GM12878 (cell line): ENCODE measurements around the gene DACH1. TPM values are rescaled to one million over a fixed set of nuclear protein-coding genes. Genes with fewer than 3 reads are reported as not detected.

Experiments used
- ATAC-seq: fragments of 200-7000 bp; cut with Tn5 transposase; 3 replicates; pipeline ENCODE4 v1.9.1; 2020; ENCODE audit warnings: mild to moderate bottlenecking, moderate library complexity
- BruUV-seq: library from RNA; stranded (reverse); fragments of 400-500 nt; replicated peaks from 2 replicates; lab custom pipeline; 2021; lab: Mats Ljungman, UMichigan
- CTCF ChIA-PET: fragments of 300-600 bp; sonication (Branson Sonifier 250); formaldehyde crosslinking; extraction: SDS; loops from one replicate; lab custom pipeline; 2021; ENCODE audit warnings: inconsistent platforms; lab: Yijun Ruan, JAX
- POLR2A ChIA-PET: fragments of 350-600 bp; formaldehyde crosslinking; extraction: SDS; loops from one replicate; lab custom pipeline; 2021; ENCODE audit warnings: inconsistent platforms; lab: Charles Lee
- RAD21 ChIA-PET: fragments of 300-600 bp; sonication (Branson Sonifier 250); formaldehyde crosslinking; loops from one replicate; lab custom pipeline; 2023; ENCODE audit warnings: antibody characterized with exemption; ENCODE audit not compliant: unreplicated experiment; lab: Charles Lee
- SMC1A ChIA-PET: fragments of 300-600 bp; sonication (Branson Sonifier 250); formaldehyde crosslinking; loops from one replicate; lab custom pipeline; 2023; ENCODE audit not compliant: unreplicated experiment, uncharacterized antibody; lab: Charles Lee
- DNase-seq: peaks from one replicate; pipeline ENCODE4 v3.0.0-alpha.2; 2011; ENCODE audit warnings: low read depth, low spot score
- FAIRE-seq: peaks from 3 replicates; lab custom pipeline; 2011; peaks lifted over from hg19 to GRCh38; lab: Jason Lieb, UNC
- H2AFZ ChIP-seq: 2 replicates; pipeline ENCODE4 v1.6.0; 2011; ENCODE audit warnings: low read depth, low read length, control low read depth; ENCODE audit not compliant: control insufficient read depth
- H3K27ac ChIP-seq: 2 replicates; pipeline ENCODE4 v1.5.1; 2011; ENCODE audit warnings: control low read depth; ENCODE audit not compliant: control insufficient read depth, insufficient read depth
- H3K27me3 ChIP-seq, 2 experiments: replicated peaks in 1 of 2; 2 replicates each; pipeline versions ENCODE4 v1.6.0 to v1.6.1; 2011; ENCODE audit warnings: low read length in 1 of 2; ENCODE audit not compliant: control insufficient read depth in 2 of 2, insufficient read depth in 2 of 2
- H3K36me3 ChIP-seq, 2 experiments: 2 replicates each; pipeline ENCODE4 v1.5.1; 2011; ENCODE audit warnings: low read length in 1 of 2; ENCODE audit not compliant: control insufficient read depth in 2 of 2, insufficient read depth in 2 of 2
- H3K4me1 ChIP-seq: 2 replicates; pipeline ENCODE4 v1.6.1; 2011; ENCODE audit warnings: mild to moderate bottlenecking, low read length, moderate library complexity, mixed read lengths; ENCODE audit not compliant: control insufficient read depth, insufficient read depth
- H3K4me2 ChIP-seq: 2 replicates; pipeline ENCODE4 v1.6.0; 2011; ENCODE audit warnings: control low read depth; ENCODE audit not compliant: control insufficient read depth, insufficient read depth
- H3K4me3 ChIP-seq: fragments of 200-600 bp; sonication (generic); 2 replicates; pipeline ENCODE4 v1.5.1; 2016
- H3K79me2 ChIP-seq: 2 replicates; pipeline ENCODE4 v1.6.0; 2011; ENCODE audit warnings: low read length; ENCODE audit not compliant: control insufficient read depth, insufficient read depth
- H3K9ac ChIP-seq: 2 replicates; pipeline ENCODE4 v1.8.0; 2011; ENCODE audit warnings: low read length, control low read depth, mixed read lengths; ENCODE audit not compliant: control insufficient read depth, insufficient read depth
- H3K9me3 ChIP-seq: replicated peaks from 3 replicates; pipeline ENCODE4 v1.5.1; 2011; ENCODE audit warnings: mild to moderate bottlenecking, low read length; ENCODE audit not compliant: control insufficient read depth, insufficient read depth
- H4K20me1 ChIP-seq: 2 replicates; pipeline ENCODE4 v1.6.0; 2011; ENCODE audit not compliant: control insufficient read depth, insufficient read depth
- ATF2 ChIP-seq: IDR thresholded peaks from 2 replicates; pipeline ENCODE4 v1.6.1; 2012; ENCODE audit warnings: low read length, inconsistent platforms
- HDAC2 ChIP-seq: fragments of 200-600 bp; sonication (generic); IDR thresholded peaks from 2 replicates; pipeline ENCODE4 v1.6.1; 2017
- HDGF ChIP-seq: fragments of 450-650 bp; IDR thresholded peaks from 2 replicates; pipeline ENCODE4 v1.6.1; 2016; ENCODE audit warnings: antibody characterized with exemption
- IKZF1 ChIP-seq: fragments of 450-650 bp; conservative IDR thresholded peaks from 2 replicates; pipeline ENCODE4 v1.6.1; 2017; ENCODE audit warnings: antibody characterized with exemption, mild to moderate bottlenecking
- IRF4 ChIP-seq: IDR thresholded peaks from 2 replicates; pipeline ENCODE4 v1.6.1; 2011; ENCODE audit warnings: low read depth, low read length
- KAT2A ChIP-seq: conservative IDR thresholded peaks from 2 replicates; pipeline ENCODE4 v1.6.1; 2011; ENCODE audit warnings: low read depth, low read length; ENCODE audit not compliant: control insufficient read depth
- NR2C2 ChIP-seq: IDR thresholded peaks from 2 replicates; pipeline ENCODE4 v1.6.1; 2011; ENCODE audit warnings: borderline replicate concordance, low read depth; ENCODE audit not compliant: control insufficient read depth, insufficient read length
- RAD21 ChIP-seq: IDR thresholded peaks from 2 replicates; pipeline ENCODE4 v1.6.1; 2011; ENCODE audit warnings: mild to moderate bottlenecking, low read depth, low read length, moderate library complexity; ENCODE audit not compliant: insufficient read depth
- SREBF2 ChIP-seq: IDR thresholded peaks from 2 replicates; pipeline ENCODE4 v1.6.1; 2012; ENCODE audit warnings: mild to moderate bottlenecking, low read length
- SRF ChIP-seq, 2 experiments: IDR thresholded peaks; 2 replicates each; pipeline ENCODE4 v1.6.1; 2011; ENCODE audit warnings: low read depth in 2 of 2, low read length in 2 of 2, mild to moderate bottlenecking in 1 of 2, moderate library complexity in 1 of 2
- STAT3 ChIP-seq: IDR thresholded peaks from 2 replicates; pipeline ENCODE4 v1.6.1; 2011; ENCODE audit warnings: low read depth, low read length, improper control_type of control experiment
- ZBTB40 ChIP-seq: fragments of 450-650 bp; IDR thresholded peaks from 2 replicates; pipeline ENCODE4 v1.6.1; 2016; ENCODE audit warnings: mild to moderate bottlenecking, moderate library complexity, borderline replicate concordance
- WGBS: methylation state at CpG from one replicate; pipeline ENCODE4 v1.1.6; 2016; ENCODE audit warnings: low lambda C conversion rate; ENCODE audit not compliant: insufficient replicate concordance, insufficient coverage; ENCODE audit errors: missing lambda C conversion rate; 5-methylcytosine and 5-hydroxymethylcytosine counted together
- in situ Hi-C: fragments of 300-500 bp; cut with MboI; formaldehyde crosslinking; loops from 9 replicates; pipeline ENCODE4 v1.14.3; 2018; ENCODE audit warnings: mixed read lengths
- intact Hi-C: fragments of 100-400 bp; cut with micrococcal nuclease; formaldehyde crosslinking; loops from one replicate; pipeline ENCODE4 v1.14.2; 2022; ENCODE audit not compliant: unreplicated experiment
- polyA plus RNA-seq, 11 experiments: library from polyadenylated mRNA; depleted of rRNA in 4 of 11; unstranded in 6 of 11; stranded (reverse) in 5 of 11; fragments of >200 nt; fragmentation: Nextera tagmentation in 4 of 11; fragmentation: Illumina TruSeq in 1 of 11; extraction: Ambion mirVana in 4 of 11; extraction: Trizol in 1 of 11; gene quantifications; 1 replicate in 1 of 11; 2 replicates in 10 of 11; pipeline versions ENCODE4 v1.2.1 to v1.2.3, GENCODE V29; 2011 to 2016; ENCODE audit warnings: inconsistent platforms in 2 of 11, missing spikeins in 2 of 11, low read depth in 1 of 11
- total RNA-seq, 4 experiments: library from RNA; depleted of rRNA in 3 of 4; stranded (reverse); fragments of >200 nt in 3 of 4; fragmentation: Illumina TruSeq in 1 of 4; extraction: Trizol in 1 of 4; gene quantifications; 2 replicates each; pipeline versions ENCODE4 v1.2.1 to v1.2.3, GENCODE V29; 2013 to 2021
- TF ChIP-seq, protein P1 (sequence below): fragments of 450-650 bp; IDR thresholded peaks from 2 replicates; pipeline ENCODE4 v1.6.1; 2017; ENCODE audit warnings: mild to moderate bottlenecking, low read depth, inconsistent platforms; ENCODE audit not compliant: poor library complexity, severe bottlenecking
- TF ChIP-seq, protein P2 (sequence below): fragments of 450-650 bp; IDR thresholded peaks from 2 replicates; pipeline ENCODE4 v1.6.1; 2014; ENCODE audit warnings: mild to moderate bottlenecking

Gene DACH1
- total and polyA plus RNA-seq, 10 of the 15 experiments (the other 5 are each of a cell fraction or from before 2014, with no cell fraction given), result 0.05 TPM; not detected in 9

DNA sequence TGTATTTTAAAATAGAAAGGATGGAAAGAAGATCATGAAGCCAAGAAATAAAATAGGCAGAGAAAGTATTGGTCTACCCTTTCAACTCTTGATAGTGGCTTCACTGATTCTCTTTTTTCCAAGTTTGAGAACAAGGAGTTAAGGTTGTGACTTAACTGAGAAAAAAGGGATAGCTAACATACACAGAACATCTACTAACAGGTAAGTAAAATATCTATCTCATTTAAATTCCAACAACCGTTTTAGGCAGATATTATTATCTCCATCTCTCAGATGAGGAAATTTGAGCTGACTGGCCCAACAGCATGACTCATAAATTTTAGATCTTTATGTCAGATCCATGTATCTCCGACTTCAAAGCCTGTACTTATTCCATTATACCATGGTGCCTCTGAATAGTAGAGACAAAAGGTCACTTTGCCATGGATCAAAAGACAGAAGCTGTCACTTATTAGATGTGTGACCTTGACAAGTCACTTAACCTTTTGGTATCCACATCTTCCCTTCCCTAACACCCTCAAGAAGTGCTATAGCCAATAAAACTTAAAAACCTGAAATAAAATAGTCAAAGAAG is 152.1 kb downstream of the DACH1 start:
- 3% methylated on average over 2 of the region's 2 CpGs for WGBS
- H2AFZ ChIP-seq, result no peak overlapping the region
- H3K27ac ChIP-seq, result no peak overlapping the region
- H3K4me3 ChIP-seq, result no peak overlapping the region
- ChIA-PET POLR2A (no interaction called here), SMC1A (no interaction called here), CTCF (no interaction called here), RAD21 (no interaction called here)
- no peak for TF ChIP-seq STAT3
- no peak for TF ChIP-seq NR2C2
- no peak for TF ChIP-seq RAD21
- no peak for TF ChIP-seq KAT2A
- TF ChIP-seq IKZF1, result no peak
- no peak for TF ChIP-seq ATF2
- no peak for TF ChIP-seq SRF (IDR thresholded peaks at IDR 0.05; ENCODE audit: low read depth in 2 of 2, low read length in 2 of 2)
- TF ChIP-seq IRF4, result no peak
- TF ChIP-seq, protein P1, sequence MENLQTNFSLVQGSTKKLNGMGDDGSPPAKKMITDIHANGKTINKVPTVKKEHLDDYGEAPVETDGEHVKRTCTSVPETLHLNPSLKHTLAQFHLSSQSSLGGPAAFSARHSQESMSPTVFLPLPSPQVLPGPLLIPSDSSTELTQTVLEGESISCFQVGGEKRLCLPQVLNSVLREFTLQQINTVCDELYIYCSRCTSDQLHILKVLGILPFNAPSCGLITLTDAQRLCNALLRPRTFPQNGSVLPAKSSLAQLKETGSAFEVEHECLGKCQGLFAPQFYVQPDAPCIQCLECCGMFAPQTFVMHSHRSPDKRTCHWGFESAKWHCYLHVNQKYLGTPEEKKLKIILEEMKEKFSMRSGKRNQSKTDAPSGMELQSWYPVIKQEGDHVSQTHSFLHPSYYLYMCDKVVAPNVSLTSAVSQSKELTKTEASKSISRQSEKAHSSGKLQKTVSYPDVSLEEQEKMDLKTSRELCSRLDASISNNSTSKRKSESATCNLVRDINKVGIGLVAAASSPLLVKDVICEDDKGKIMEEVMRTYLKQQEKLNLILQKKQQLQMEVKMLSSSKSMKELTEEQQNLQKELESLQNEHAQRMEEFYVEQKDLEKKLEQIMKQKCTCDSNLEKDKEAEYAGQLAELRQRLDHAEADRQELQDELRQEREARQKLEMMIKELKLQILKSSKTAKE, result no peak
- TF ChIP-seq, protein P2, sequence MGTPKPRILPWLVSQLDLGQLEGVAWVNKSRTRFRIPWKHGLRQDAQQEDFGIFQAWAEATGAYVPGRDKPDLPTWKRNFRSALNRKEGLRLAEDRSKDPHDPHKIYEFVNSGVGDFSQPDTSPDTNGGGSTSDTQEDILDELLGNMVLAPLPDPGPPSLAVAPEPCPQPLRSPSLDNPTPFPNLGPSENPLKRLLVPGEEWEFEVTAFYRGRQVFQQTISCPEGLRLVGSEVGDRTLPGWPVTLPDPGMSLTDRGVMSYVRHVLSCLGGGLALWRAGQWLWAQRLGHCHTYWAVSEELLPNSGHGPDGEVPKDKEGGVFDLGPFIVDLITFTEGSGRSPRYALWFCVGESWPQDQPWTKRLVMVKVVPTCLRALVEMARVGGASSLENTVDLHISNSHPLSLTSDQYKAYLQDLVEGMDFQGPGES, result no peak
- no peak for TF ChIP-seq SREBF2
- TF ChIP-seq ZBTB40, result no peak
- TF ChIP-seq HDAC2, result no peak
- no peak for TF ChIP-seq HDGF
- ATAC-seq, result no peak
- no TSS peak for BruUV-seq
- H3K27me3 ChIP-seq, result no peaks in the 10 kb centered on the region
- H4K20me1 ChIP-seq, result no peaks in the 10 kb centered on the region
- intact Hi-C loops (no loop called here), in situ Hi-C loops (no loop called here)
- H3K9ac ChIP-seq, result no peak overlapping the region
- H3K36me3 ChIP-seq, result no peaks in the 10 kb centered on the region
- no peak overlapping the region for H3K4me2 ChIP-seq
- no peak for DNase-seq
- FAIRE-seq, result no peak
- no peaks in the 10 kb centered on the region for H3K9me3 ChIP-seq
- no peaks in the 10 kb centered on the region for H3K4me1 ChIP-seq
- no peaks in the 10 kb centered on the region for H3K79me2 ChIP-seq
